Stimulated activated CD4-positive, alpha-beta T cell treated with anti-CD3 and anti-CD28 coated beads, Interleukin-1b, Interleukin-23, amount 100 ng/mL, for 48 hours (primary cell): ENCODE measurements around the gene OSBPL2.

Source experiments
- DNase-seq: peaks from one replicate; pipeline ENCODE4 v3.0.0-alpha.2; 2020

The OSBPL2 gene

DNA sequence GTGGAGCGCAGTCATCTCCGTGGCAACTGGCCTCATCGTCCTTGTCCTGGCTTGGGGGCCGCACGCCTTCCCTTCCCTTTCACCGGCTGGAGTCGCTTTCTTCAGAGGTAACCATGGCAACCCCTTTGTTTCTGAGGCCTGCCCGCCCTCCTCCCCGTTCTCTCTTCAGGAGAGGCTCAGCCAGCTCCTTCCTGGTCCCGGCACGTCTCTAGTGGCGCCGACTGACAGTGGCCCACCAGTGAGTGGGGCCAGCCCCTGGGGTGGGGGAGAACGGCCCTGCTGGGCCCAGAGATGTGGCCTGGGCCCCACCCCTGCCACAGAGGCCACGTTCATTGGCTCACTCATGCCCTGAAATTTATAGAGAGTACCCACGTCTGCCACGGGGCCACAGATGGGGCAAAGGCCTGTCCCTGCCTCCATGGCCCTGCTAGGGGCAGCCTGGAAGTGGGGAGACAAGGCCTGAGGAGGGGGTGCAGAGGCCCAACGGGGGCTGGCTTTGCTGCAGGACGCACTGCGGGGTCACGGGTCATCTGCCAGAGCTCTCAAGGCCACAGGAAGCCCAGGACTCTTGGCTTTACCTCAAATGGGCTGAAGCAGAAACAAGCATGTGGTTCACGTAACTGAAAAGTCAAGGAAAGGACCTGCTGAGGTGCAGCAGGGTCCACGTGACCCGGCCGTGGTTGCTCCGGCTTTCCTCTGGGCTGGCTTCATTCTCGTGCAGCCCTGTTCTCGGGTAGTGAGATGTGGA, 1.4 kb upstream of the OSBPL2 start:
- DNase-seq: no peak

DNA sequence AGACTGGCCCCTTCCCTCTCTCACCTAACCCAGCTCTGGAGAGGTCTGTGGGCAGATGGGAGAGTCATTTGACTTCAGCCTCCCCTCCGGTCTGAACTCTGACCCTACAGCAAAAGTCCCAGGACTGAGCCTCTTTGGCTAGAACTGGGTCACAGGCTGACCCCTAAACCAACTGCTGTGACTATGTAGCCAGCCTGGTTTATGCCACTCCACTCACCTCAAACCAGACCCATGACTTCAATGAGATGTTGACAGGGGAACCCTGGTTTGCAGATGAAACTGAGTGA, 864 bp upstream of the OSBPL2 start:
- no peak for DNase-seq

DNA sequence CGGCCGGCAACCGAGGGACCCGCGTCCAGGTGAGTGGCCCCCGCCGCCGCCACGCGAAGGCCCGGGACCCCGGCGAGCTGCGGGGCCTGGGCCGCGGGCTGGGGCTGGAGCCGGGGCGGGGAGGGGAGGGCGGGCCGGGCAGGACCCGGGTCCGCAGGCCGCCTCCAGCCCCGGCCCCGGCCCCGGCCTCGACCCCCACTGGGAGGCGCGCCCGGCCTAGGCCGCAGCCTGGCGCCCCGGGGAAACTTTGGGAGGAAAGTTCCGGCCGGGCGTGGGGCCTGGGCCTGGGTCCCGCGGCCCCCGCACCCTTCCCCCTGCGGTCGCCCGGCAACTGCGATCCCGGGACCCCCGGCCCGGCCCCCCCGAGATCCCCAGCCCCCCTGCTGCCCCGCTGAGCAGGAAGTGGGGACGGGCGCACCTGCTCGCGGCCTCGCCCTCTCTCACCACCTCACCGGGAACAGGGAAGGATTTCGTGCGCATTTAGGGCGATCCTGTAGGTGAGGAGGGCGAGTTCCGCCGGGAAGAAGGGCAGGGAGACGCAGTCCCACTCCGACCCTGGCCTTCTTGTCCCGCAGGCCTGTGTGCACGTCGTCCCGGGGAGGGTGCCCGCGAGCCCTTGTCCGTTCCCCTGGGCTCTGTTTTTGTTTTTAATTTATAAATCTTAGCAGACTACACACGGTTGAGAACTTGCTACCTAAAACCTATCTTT, 402 bp downstream of the OSBPL2 start:
- no peak for DNase-seq

- no peak for DNase-seq
These were observed 1.1 kb downstream of the OSBPL2 start for GRCh38 chr20:62239278-62239879.

GRCh38 chr20:62240020-62240685, 1.8 kb downstream of the OSBPL2 start:
- DNase-seq: no peak

DNA sequence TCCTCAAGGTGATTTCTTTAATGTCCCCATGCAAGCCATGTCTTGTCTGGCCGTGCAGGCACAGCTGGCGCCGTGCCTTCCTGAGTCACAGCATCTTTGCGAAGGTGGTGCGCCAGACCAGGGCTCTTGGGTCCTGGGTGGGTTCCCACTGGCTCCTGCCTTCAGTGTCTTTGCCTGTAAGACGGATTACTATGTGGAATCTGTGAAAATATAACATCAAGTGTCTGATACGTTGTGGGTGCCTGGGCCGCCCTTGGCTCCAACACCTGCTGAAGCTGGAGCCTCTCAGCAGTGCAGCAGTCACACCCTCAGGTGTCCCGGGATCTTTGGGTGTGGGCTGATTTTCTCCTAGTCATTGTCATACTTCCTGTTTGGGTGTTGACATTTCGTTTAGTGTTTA, 3.2 kb downstream of the OSBPL2 start:
- no peak for DNase-seq

- no peak for DNase-seq
These were observed 3.9 kb downstream of the OSBPL2 start for GRCh38 chr20:62242176-62242575.

GRCh38 chr20:62243106-62243505, 4.8 kb downstream of the OSBPL2 start:
- no peak for DNase-seq

DNA sequence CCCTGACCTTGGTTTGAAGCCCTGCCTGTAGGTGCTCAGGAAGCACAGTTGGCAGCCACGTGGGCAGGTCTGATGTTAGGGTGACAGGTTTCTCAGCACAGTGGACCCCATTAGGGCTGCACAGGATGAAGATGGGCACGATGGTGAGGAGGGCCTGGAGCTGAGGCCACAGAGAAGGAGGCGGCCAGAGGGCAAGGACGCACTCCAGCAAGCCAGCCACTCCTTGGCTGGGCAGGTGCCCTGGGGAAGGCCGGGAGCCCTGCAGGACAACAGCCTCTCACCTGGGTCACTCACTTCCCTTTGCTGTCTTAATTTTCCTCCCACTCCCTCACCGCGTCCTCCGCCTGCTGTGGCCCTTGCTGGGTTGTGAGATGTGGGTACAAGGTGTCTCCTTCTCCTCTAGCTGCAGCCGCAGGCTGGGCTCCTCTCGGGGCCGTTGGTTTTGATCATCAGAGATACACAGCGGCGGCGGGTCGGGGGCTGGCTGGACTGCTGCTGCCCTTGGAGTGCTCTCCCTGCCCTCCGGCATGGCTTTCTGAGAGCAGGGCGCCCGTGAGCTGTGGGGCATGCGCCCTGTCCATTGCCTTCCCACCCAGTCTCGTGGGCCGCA, 5.7 kb downstream of the OSBPL2 start:
- DNase-seq: no peak

GRCh38 chr20:62244644-62245108, 6.4 kb downstream of the OSBPL2 start:
- DNase-seq: no peak

- DNase-seq: no peak
These were observed 7.6 kb downstream of the OSBPL2 start for GRCh38 chr20:62245911-62246280.

- DNase-seq: no peak
These were observed 8.1 kb downstream of the OSBPL2 start for GRCh38 chr20:62246431-62246830.

DNA sequence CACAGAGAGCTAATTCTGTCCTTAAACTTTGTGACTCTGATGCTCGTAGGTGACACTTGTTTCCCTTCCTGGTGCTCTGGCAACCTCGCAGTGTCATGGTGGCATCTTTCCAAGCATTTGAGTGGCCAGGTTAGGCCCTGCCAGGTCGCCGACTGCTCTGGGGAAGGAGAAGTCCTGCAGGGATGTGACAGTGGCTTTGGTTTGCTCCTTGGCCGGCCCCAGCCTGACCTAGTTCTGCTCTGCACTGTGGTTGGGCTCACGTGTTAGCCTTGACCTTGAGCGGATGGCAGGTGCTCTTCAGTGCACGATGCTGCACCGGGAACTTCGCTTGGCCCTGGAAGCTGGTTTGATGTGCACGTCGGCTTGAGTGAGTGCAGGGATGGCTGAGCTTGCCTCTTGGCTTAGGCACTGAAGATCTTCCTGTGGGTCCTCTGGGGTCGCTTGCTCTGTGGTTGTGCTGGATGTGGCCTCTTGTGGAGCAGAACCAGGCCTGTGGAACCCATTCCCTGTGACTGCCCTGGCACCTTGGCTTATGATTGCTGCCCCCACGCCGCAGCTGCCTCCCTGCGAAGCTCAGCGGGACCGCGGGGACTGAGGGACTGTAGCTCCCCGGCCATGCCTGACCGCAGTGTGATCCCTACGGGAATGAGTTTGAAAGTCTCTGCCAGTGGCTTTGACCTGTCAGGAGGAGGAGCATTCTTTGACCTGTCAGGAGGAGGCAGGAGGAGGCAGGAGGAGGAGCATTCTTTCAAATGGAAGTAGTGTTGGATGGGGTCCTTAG, 8.7 kb downstream of the OSBPL2 start:
- no peak for DNase-seq

- no peak for DNase-seq
These were observed 10.7 kb downstream of the OSBPL2 start for GRCh38 chr20:62248890-62249560.

DNA sequence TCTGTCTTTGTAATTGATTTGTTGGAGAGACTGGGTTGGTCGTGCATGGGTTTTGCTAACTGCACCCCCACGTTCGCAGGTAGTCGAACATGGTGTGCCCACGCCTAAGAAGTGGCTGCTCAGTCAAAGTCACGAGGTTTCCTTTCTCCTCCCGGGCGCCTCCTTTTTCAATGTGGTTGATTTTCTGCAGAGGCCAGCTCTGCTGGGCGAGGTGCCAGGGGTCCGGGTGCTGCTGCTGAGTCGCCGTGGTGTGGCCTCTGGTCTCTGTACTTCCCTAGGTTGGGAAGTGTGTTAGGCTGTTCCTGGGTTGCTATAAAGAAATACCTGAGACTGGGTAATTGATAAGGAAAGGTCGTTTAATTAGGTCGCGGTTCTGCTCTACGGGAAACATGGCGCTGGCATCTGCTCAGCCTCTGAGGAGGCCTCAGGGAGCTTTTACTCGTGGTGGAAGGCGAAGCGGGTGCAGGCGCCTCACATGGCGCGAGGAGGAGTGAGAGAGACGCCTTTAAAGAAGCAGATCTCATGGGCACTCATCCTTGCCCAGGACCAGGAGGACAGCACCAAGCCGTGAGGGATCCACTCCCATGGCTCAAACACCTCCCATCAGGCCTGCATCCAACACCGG, 14.1 kb downstream of the OSBPL2 start:
- no peak for DNase-seq

DNA sequence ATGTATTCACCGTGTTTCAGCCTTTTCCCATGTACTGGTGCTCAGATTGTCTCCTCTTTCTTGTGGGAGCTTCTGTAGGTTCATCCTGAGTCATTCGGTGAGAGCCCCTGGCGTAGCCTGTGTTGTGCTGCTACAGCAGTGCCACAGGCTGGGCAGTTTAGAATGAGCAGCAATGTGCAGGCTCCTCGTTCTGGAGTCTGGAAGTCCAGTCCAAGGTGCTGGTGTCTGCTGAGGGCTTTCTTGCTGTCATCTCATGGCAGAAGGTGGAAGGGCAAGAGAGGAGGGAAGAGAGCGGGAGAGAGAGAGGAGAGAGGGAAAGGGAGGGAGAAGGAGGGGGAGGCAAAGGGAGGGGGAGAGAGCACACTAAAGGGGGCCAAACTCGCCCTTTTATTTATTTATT, 15.1 kb downstream of the OSBPL2 start:
- no peak for DNase-seq

DNA sequence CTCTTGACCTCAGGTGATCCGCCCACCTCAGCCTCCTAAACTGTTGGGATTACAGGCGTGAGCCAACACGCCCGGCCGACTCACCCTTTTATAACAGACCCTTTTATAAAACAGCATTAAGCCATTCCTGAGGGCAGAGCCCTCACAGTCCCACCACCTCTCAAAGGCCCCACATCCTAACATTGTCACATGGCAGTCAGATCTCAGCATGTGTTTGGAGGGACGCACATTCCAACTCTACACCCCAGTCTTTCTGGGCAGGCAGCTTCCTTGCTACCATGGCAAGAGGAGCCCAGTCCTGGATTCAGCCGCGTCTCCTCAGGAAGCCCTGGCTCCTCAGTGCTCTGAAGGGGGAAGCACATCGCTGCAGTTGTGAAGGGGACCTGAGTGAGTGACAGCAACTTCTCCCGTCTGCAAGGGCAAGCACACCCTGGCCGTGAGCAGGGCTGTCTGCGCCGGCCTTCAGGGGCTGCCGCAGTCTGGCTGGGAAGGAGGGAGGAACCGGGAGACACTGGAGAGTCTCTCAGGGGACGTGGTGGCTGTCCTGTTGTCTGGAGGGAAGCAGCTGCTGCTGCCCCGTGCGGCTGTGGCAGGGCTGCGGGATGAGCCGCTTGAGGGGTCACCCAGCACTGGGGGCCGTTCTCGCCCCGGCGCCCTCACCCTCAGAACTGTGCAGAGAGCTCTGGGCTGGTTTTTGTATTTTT, 15.9 kb downstream of the OSBPL2 start:
- no peak for DNase-seq

- no peak for DNase-seq
These were observed 17.7 kb downstream of the OSBPL2 start for GRCh38 chr20:62255976-62256375.

GRCh38 chr20:62258499-62259293, 20.4 kb downstream of the OSBPL2 start:
- DNase-seq: no peak

DNA sequence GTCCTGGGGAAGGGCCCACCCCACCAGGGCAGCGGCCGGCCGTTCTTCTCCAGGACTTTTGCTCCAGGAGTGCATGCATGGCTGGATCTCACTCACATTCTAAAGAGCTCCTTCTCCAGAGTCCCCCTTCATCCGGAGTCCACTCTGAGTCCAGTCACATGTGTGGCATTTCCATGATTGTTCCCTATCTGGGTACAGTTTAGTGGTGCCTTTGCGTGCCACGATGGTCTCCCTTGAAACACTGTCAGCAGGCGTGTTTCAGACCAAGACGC, 20.9 kb downstream of the OSBPL2 start:
- DNase-seq: no peak
